HEK293 (cell line): ENCODE data around the gene THYN1.

ENCODE experiments used
- CTCF ChIA-PET: fragments of 350-600 bp; formaldehyde crosslinking; extraction: SDS; loops from one replicate; lab custom pipeline; 2021; ENCODE audit warnings: antibody characterized with exemption; lab: Yijun Ruan, JAX
- POLR2A ChIA-PET: fragments of 300-600 bp; formaldehyde crosslinking; extraction: SDS; loops from one replicate; lab custom pipeline; 2020; ENCODE audit warnings: antibody characterized with exemption, inconsistent platforms; lab: Yijun Ruan, JAX
- H3K27ac ChIP-seq: fragments of 200-500 bp; sonication (Bioruptor generic); 2 replicates; pipeline ENCODE4 v1.5.1; 2014; ENCODE audit warnings: low read depth, low read length, control low read depth, inconsistent platforms; ENCODE audit errors: extremely low read depth
- H3K36me3 ChIP-seq, 2 experiments: fragments of 200-500 bp in 1 of 2; sonication (Bioruptor generic) in 1 of 2; 1 replicate in 1 of 2; 2 replicates in 1 of 2; pipeline ENCODE4 v1.5.1; 2014 to 2017; ENCODE audit warnings: inconsistent platforms in 2 of 2, low read length in 2 of 2; ENCODE audit not compliant: control insufficient read depth in 2 of 2, insufficient read depth in 1 of 2
- H3K4me1 ChIP-seq: fragments of 200-500 bp; sonication (Bioruptor generic); 2 replicates; pipeline ENCODE4 v1.5.1; 2014; ENCODE audit warnings: mild to moderate bottlenecking, low read length, inconsistent platforms; ENCODE audit not compliant: control insufficient read depth, insufficient read depth
- H3K4me3 ChIP-seq: 2 replicates; pipeline ENCODE4 v1.5.1; 2011; ENCODE audit warnings: low read depth, mild to moderate bottlenecking, control low read depth, low read length, moderate library complexity
- H3K9me3 ChIP-seq: fragments of 200-500 bp; sonication (Bioruptor generic); 2 replicates; pipeline ENCODE4 v1.5.1; 2014; ENCODE audit warnings: low read depth, low read length, inconsistent platforms; ENCODE audit not compliant: control insufficient read depth, insufficient read depth
- ATF2 ChIP-seq: fragments of 450-650 bp; formaldehyde crosslinking; IDR thresholded peaks from 2 replicates; pipeline ENCODE4 v1.5.1; 2016; ENCODE audit warnings: missing biosample characterization, missing genetic modification characterization, low read depth
- BCL11B ChIP-seq: fragments of 450-650 bp; formaldehyde crosslinking; IDR thresholded peaks from 2 replicates; pipeline ENCODE4 v1.5.1; 2016; ENCODE audit warnings: low read depth, missing biosample characterization, missing genetic modification characterization
- GLIS1 ChIP-seq: fragments of 450-650 bp; formaldehyde crosslinking; IDR thresholded peaks from 2 replicates; pipeline ENCODE4 v1.5.1; 2016; ENCODE audit warnings: missing biosample characterization, missing genetic modification characterization
- HOXD13 ChIP-seq: sonication (generic); formaldehyde crosslinking; IDR thresholded peaks from 2 replicates; pipeline ENCODE4 v1.8.0; 2022; ENCODE audit warnings: missing genetic modification reagents, borderline replicate concordance
- PRDM1 ChIP-seq: fragments of 450-650 bp; formaldehyde crosslinking; IDR thresholded peaks from 2 replicates; pipeline ENCODE4; 2016; ENCODE audit warnings: missing biosample characterization, missing genetic modification characterization
- SETDB1 ChIP-seq: IDR thresholded peaks from one replicate; pipeline ENCODE4 v1.6.1; 2017; ENCODE audit warnings: mild to moderate bottlenecking, low read length, moderate library complexity, mixed read lengths; ENCODE audit not compliant: insufficient read length
- TRIM28 ChIP-seq: IDR thresholded peaks from 2 replicates; pipeline ENCODE4 v1.6.1; 2011; ENCODE audit warnings: low read length, control low read depth, borderline replicate concordance
- YY1 ChIP-seq: fragments of 450-650 bp; formaldehyde crosslinking; IDR thresholded peaks from 2 replicates; pipeline ENCODE4 v1.5.1; 2018; ENCODE audit warnings: missing biosample characterization, missing genetic modification characterization
- ZBTB7A ChIP-seq: fragments of 450-650 bp; formaldehyde crosslinking; IDR thresholded peaks from 2 replicates; pipeline ENCODE4 v1.5.1; 2016; ENCODE audit warnings: low read depth, missing biosample characterization, missing genetic modification characterization
- ZBTB8A ChIP-seq: fragments of 450-650 bp; formaldehyde crosslinking; IDR thresholded peaks from 2 replicates; pipeline ENCODE4 v1.5.1; 2016; ENCODE audit warnings: missing biosample characterization, missing genetic modification characterization
- ZIC2 ChIP-seq: fragments of 450-650 bp; formaldehyde crosslinking; IDR thresholded peaks from 2 replicates; pipeline ENCODE4 v1.5.1; 2016; ENCODE audit warnings: missing biosample characterization, missing genetic modification characterization
- ZNF157 ChIP-seq: fragments of 450-650 bp; formaldehyde crosslinking; IDR thresholded peaks from 2 replicates; pipeline ENCODE4 v1.5.1; 2016; ENCODE audit warnings: missing biosample characterization, missing genetic modification characterization
- ZNF24 ChIP-seq: fragments of 450-650 bp; formaldehyde crosslinking; IDR thresholded peaks from 2 replicates; pipeline ENCODE4 v1.5.1; 2016; ENCODE audit warnings: missing biosample characterization, missing genetic modification characterization
- ZNF26 ChIP-seq: fragments of 450-650 bp; formaldehyde crosslinking; IDR thresholded peaks from 2 replicates; pipeline ENCODE4 v1.5.1; 2016; ENCODE audit warnings: missing biosample characterization, missing genetic modification characterization
- ZNF366 ChIP-seq: fragments of 450-650 bp; formaldehyde crosslinking; conservative IDR thresholded peaks from 2 replicates; pipeline ENCODE4 v1.5.1; 2016; ENCODE audit warnings: missing biosample characterization, missing genetic modification characterization
- ZNF560 ChIP-seq: fragments of 450-650 bp; formaldehyde crosslinking; IDR thresholded peaks from 2 replicates; pipeline ENCODE4 v1.5.1; 2017; ENCODE audit warnings: missing biosample characterization, missing genetic modification characterization, borderline replicate concordance
- ZNF600 ChIP-seq: fragments of 450-650 bp; formaldehyde crosslinking; IDR thresholded peaks from 2 replicates; pipeline ENCODE4 v1.5.1; 2016; ENCODE audit warnings: missing biosample characterization, missing genetic modification characterization
- ZNF623 ChIP-seq: fragments of 450-650 bp; formaldehyde crosslinking; IDR thresholded peaks from 2 replicates; pipeline ENCODE4 v1.5.1; 2016; ENCODE audit warnings: missing biosample characterization, missing genetic modification characterization
- ZNF664 ChIP-seq: fragments of 450-650 bp; formaldehyde crosslinking; IDR thresholded peaks from 2 replicates; pipeline ENCODE4 v1.5.1; 2016; ENCODE audit warnings: missing biosample characterization, missing genetic modification characterization
- TF ChIP-seq, protein P1 (sequence below): fragments of 450-650 bp; formaldehyde crosslinking; IDR thresholded peaks from 2 replicates; pipeline ENCODE4 v1.5.1; 2016; ENCODE audit warnings: missing biosample characterization, missing genetic modification characterization
- TF ChIP-seq, protein P2 (sequence below): fragments of 450-650 bp; formaldehyde crosslinking; IDR thresholded peaks from 2 replicates; pipeline ENCODE4 v1.5.1; 2016; ENCODE audit warnings: missing biosample characterization, missing genetic modification characterization
- TF ChIP-seq, protein P3 (sequence below): fragments of 450-650 bp; formaldehyde crosslinking; IDR thresholded peaks from 2 replicates; pipeline ENCODE4 v1.5.1; 2016; ENCODE audit warnings: missing biosample characterization, missing genetic modification characterization

THYN1 gene

GRCh38 chr11:134273317-134273712 lies 20.2 kb upstream of the THYN1 start:
- TF ChIP-seq TRIM28 (no peak), ZNF26 (no peak), ZNF623 (tag by site-specific recombination) (no peak), SETDB1 (no peak), ZNF664 (tag by site-specific recombination) (0 out of 2 replicates have a peak, but pooled peaks have one; percentile 39)
- TF ChIP-seq, protein P1, sequence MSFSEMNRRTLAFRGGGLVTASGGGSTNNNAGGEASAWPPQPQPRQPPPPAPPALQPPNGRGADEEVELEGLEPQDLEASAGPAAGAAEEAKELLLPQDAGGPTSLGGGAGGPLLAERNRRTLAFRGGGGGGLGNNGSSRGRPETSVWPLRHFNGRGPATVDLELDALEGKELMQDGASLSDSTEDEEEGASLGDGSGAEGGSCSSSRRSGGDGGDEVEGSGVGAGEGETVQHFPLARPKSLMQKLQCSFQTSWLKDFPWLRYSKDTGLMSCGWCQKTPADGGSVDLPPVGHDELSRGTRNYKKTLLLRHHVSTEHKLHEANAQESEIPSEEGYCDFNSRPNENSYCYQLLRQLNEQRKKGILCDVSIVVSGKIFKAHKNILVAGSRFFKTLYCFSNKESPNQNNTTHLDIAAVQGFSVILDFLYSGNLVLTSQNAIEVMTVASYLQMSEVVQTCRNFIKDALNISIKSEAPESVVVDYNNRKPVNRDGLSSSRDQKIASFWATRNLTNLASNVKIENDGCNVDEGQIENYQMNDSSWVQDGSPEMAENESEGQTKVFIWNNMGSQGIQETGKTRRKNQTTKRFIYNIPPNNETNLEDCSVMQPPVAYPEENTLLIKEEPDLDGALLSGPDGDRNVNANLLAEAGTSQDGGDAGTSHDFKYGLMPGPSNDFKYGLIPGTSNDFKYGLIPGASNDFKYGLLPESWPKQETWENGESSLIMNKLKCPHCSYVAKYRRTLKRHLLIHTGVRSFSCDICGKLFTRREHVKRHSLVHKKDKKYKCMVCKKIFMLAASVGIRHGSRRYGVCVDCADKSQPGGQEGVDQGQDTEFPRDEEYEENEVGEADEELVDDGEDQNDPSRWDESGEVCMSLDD (tag by site-specific recombination) = no peak
- Histone ChIP-seq H3K4me3 (no peak overlapping the region), H3K36me3 (peaks cover 0 to under 1% of the 10 kb centered on the region in 2 experiments; a peak in 1 of 3 replicates), H3K27ac (no peak overlapping the region), H3K4me1 (peaks cover 7% of the 10 kb centered on the region), H3K9me3 (no peaks in the 10 kb centered on the region)
- ChIA-PET CTCF (interaction anchor here (0.7 to 5.4 kb wide), 5 partner anchors 12 to 614 kb away, joined by 3 to 35 read pairs (median 4); no protein-coding TSS in a partner anchor), POLR2A (interaction anchor here (0.8 to 2.2 kb wide), 4 partner anchors 12 to 239 kb away, joined by 3 to 11 read pairs (median 8); partner anchors contain the start of genes ACAD8, NCAPD3, THYN1 and VPS26B)

DNA sequence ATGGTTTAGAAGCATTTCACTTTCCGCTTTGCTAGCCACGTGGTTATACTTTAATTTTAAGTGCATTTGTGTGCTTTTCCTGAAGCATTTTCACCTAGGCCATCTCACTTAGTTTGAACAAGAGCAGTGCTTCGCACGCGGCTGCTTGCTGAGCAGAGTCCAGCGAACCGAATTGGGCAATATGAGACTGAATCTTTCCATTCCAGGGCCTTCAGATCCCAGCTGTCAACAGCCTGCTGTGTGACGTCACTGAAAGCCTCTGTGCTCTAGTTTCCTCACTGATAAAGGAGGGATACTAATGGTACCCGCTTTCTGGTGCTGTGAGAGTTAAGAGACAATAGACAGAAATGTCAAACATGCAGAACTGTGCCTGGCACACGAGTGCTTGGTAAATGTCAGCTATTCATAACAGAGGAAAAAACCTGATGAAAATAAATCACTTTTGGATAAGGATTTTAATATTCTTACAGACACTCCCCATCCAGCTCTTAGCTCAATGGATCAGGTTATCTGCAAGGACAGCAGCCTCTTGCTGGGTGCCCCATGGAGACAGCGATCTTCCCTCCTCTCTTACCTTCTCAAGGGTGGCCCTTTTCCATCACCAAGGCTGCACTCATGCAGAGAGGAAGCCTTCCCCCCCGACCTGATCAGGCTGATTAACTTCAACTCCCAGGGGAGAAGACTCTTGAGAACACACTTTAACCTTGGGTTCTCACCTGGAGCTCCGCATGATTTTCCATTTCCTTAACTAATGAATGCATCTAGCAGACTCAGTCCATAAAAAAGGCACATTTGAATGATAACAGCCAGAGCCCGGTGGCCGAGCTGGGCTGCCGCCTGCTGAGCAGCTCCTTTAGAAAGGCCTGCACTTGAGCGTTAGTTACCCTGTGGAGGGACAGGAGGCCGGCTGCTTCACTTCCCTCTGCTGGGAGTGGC lies 19.5 kb upstream of the THYN1 start:
- H3K36me3 ChIP-seq = no peaks in the 10 kb centered on the region
- peaks cover 7% of the 10 kb centered on the region for H3K4me1 ChIP-seq
- POLR2A ChIA-PET = interaction anchor here (0.8 to 2.2 kb wide), 4 partner anchors 11 to 239 kb away, joined by 3 to 11 read pairs (median 8); partner anchors contain the start of genes ACAD8, NCAPD3, THYN1 and VPS26B
- CTCF ChIA-PET = interaction anchor here (0.7 to 5.4 kb wide), 4 partner anchors 11 to 274 kb away, joined by 3 to 35 read pairs (median 5); no protein-coding TSS in a partner anchor
- H3K9me3 ChIP-seq = no peaks in the 10 kb centered on the region
- H3K27ac ChIP-seq = no peak overlapping the region
- H3K4me3 ChIP-seq = no peak overlapping the region
- TF ChIP-seq YY1 (tag by site-specific recombination) (no peak), ZNF600 (tag by site-specific recombination) (no peak), ZNF560 (tag by site-specific recombination) (no peak), PRDM1 (tag by site-specific recombination) (0 out of 2 replicates have a peak, but pooled peaks have one; percentile 6), GLIS1 (tag by site-specific recombination) (peak; percentile 84), ZBTB7A (no peak), ZNF366 (peak; percentile 20; the same call in 1 of the 2 replicates), ZIC2 (tag by site-specific recombination) (peak; percentile 94), ZNF157 (tag by site-specific recombination) (no peak), ZBTB8A (tag by site-specific recombination) (peak; percentile 25; the same call in 1 of the 2 replicates), ZNF24 (tag by site-specific recombination) (no peak), HOXD13 (CRISPR knock-in tag) (no peak), ATF2 (peak; percentile 60), BCL11B (tag by site-specific recombination) (no peak)
- TF ChIP-seq, protein P2, sequence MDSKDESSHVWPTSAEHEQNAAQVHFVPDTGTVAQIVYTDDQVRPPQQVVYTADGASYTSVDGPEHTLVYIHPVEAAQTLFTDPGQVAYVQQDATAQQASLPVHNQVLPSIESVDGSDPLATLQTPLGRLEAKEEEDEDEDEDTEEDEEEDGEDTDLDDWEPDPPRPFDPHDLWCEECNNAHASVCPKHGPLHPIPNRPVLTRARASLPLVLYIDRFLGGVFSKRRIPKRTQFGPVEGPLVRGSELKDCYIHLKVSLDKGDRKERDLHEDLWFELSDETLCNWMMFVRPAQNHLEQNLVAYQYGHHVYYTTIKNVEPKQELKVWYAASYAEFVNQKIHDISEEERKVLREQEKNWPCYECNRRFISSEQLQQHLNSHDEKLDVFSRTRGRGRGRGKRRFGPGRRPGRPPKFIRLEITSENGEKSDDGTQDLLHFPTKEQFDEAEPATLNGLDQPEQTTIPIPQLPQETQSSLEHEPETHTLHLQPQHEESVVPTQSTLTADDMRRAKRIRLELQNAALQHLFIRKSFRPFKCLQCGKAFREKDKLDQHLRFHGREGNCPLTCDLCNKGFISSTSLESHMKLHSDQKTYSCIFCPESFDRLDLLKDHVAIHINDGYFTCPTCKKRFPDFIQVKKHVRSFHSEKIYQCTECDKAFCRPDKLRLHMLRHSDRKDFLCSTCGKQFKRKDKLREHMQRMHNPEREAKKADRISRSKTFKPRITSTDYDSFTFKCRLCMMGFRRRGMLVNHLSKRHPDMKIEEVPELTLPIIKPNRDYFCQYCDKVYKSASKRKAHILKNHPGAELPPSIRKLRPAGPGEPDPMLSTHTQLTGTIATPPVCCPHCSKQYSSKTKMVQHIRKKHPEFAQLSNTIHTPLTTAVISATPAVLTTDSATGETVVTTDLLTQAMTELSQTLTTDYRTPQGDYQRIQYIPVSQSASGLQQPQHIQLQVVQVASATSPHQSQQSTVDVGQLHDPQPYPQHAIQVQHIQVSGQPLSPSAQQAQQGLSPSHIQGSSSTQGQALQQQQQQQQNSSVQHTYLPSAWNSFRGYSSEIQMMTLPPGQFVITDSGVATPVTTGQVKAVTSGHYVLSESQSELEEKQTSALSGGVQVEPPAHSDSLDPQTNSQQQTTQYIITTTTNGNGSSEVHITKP (tag by site-specific recombination) = 0 out of 2 replicates have a peak, but pooled peaks have one; percentile 15
- TF ChIP-seq, protein P3, sequence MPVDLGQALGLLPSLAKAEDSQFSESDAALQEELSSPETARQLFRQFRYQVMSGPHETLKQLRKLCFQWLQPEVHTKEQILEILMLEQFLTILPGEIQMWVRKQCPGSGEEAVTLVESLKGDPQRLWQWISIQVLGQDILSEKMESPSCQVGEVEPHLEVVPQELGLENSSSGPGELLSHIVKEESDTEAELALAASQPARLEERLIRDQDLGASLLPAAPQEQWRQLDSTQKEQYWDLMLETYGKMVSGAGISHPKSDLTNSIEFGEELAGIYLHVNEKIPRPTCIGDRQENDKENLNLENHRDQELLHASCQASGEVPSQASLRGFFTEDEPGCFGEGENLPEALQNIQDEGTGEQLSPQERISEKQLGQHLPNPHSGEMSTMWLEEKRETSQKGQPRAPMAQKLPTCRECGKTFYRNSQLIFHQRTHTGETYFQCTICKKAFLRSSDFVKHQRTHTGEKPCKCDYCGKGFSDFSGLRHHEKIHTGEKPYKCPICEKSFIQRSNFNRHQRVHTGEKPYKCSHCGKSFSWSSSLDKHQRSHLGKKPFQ (tag by site-specific recombination) = peak; percentile 35; the same call in 1 of the 2 replicates
